ENCODE results near the gene AP4E1. TPM values are rescaled to one million over a fixed set of nuclear protein-coding genes. Genes with fewer than 3 reads are reported as not detected.

AP4E1 gene
- total and polyA plus RNA-seq, 2 of the 8 experiments (the other 6 are each of a cell fraction or from before 2014, with no cell fraction given): 1.4 to 10.9 TPM

DNA sequence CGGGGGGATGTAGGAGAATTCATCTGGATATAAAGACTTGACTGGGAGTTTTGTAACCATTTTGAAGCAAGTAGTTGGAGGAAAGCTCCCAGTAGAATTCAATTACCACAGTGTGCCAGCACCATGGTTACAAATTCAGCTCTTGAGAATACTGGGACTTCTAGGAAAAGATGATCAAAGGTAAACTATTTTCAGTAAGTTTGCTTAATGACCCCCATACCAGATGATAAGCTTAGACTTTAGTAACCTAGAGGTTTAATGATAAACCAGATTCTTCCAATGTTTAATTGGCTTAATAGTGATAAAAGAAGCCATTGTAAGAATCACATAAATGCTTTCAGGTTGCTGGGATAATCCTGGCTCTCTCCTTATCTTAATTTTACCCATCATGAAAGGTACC is 22.3 kb downstream of the AP4E1 start:
- no peak overlapping the region for H3K18ac ChIP-seq (ENCODE audit: extremely low read depth, low read length)
- no peak for FAIRE-seq
- H2AK5ac ChIP-seq (ENCODE audit: low read depth, low read length): no peak overlapping the region
- H3K9ac ChIP-seq (replicated peaks in 1 of 4; ENCODE audit: extremely low read depth in 1 of 4, low read depth in 3 of 4, low read length in 3 of 4): no peak overlapping the region
- H3K56ac ChIP-seq (replicated peaks; ENCODE audit: insufficient read length, low read depth, low read length): no peak overlapping the region
- no peak overlapping the region for H3K4ac ChIP-seq (replicated peaks; ENCODE audit: insufficient read length, low read depth, low read length)
- no peaks in the 10 kb centered on the region for H3K79me2 ChIP-seq (ENCODE audit: control insufficient read depth in 1 of 2, insufficient read depth in 2 of 2, low read length in 2 of 2)
- no peaks in the 10 kb centered on the region for H3K79me1 ChIP-seq (ENCODE audit: low read depth, low read length)
- ChIA-PET CTCF (ENCODE audit: partially characterized antibody) (interaction anchor here (0.6 to 1.6 kb wide), 3 partner anchors 33 to 544 kb away, joined by 3 to 4 read pairs (median 3); no protein-coding TSS in a partner anchor), POLR2A (ENCODE audit: partially characterized antibody) (no interaction called here)
- no peak overlapping the region for H2BK12ac ChIP-seq (ENCODE audit: low read depth, low read length)
- H3K14ac ChIP-seq (ENCODE audit: insufficient read length): no peak overlapping the region
- H4K5ac ChIP-seq (ENCODE audit: insufficient read length, low read depth, low read length): no peak overlapping the region
- WGBS, 2 experiments (ENCODE audit: extremely low coverage in 1 of 2, insufficient coverage in 1 of 2, insufficient read length in 1 of 2, insufficient replicate concordance in 2 of 2, low coverage in 1 of 2, low lambda C conversion rate in 2 of 2, missing lambda C conversion rate in 1 of 2): 91% methylated on average over 1 of the region's 1 CpG; no CpG with 5 or more reads in 1 of the 2 experiments
- H3K23me2 ChIP-seq (ENCODE audit: low read depth, low read length): no peaks in the 10 kb centered on the region
- H3K4me2 ChIP-seq (ENCODE audit: insufficient read depth in 1 of 2, low read depth in 2 of 2, low read length in 2 of 2): no peak overlapping the region
- H3K36me3 ChIP-seq (ENCODE audit: control insufficient read depth in 2 of 4, insufficient read depth in 4 of 4, low read length in 3 of 4): peaks cover 0 to 20% (median 1%) of the 10 kb centered on the region in 4 experiments; a peak in 4 of 8 replicates
- no peak overlapping the region for H3K4me3 ChIP-seq (ENCODE audit: extremely low read depth in 1 of 4, insufficient read depth in 2 of 4, low read depth in 3 of 4, low read length in 4 of 4)
- no peaks in the 10 kb centered on the region for H3K9me3 ChIP-seq (ENCODE audit: insufficient read depth in 2 of 2, low read depth in 1 of 2, low read length in 1 of 2)
- no peaks in the 10 kb centered on the region for H3K27me3 ChIP-seq (replicated peaks in 1 of 4; ENCODE audit: control insufficient read depth in 3 of 4, extremely low read depth in 1 of 4, insufficient read depth in 3 of 4, low read length in 3 of 4)
- DNase-seq (ENCODE audit: low read depth in 1 of 2, low spot score in 2 of 2): no peak
- no peak overlapping the region for H4K91ac ChIP-seq (replicated peaks; ENCODE audit: insufficient read length, low read length)
- H2AFZ ChIP-seq (ENCODE audit: low read length): no peak overlapping the region
- no peak overlapping the region for H4K8ac ChIP-seq (ENCODE audit: extremely low read depth, insufficient read depth, low read length)
- H3K23ac ChIP-seq (ENCODE audit: insufficient read length): no peak overlapping the region
- no peaks in the 10 kb centered on the region for H3K4me1 ChIP-seq (replicated peaks in 1 of 4; ENCODE audit: control insufficient read depth in 3 of 4, insufficient read depth in 4 of 4, low read length in 3 of 4)
- no peak overlapping the region for H2BK15ac ChIP-seq (ENCODE audit: low read length)
- no peak overlapping the region for H3K27ac ChIP-seq (ENCODE audit: low read depth, low read length)
- H2BK20ac ChIP-seq (ENCODE audit: low read length): no peak overlapping the region
- no peak overlapping the region for H2BK5ac ChIP-seq (ENCODE audit: low read depth, low read length)
- no peaks in the 10 kb centered on the region for H4K20me1 ChIP-seq (replicated peaks in 1 of 2; ENCODE audit: control insufficient read depth in 1 of 2, insufficient read depth in 2 of 2, low read length in 2 of 2)
- H2BK120ac ChIP-seq (replicated peaks; ENCODE audit: low read depth, low read length): no peak overlapping the region
- TF ChIP-seq TCF12 (IDR thresholded peaks at IDR 0.05; ENCODE audit: low read depth, low read length) (no peak), TEAD4 (IDR thresholded peaks at IDR 0.05; ENCODE audit: low read depth, low read length) (no peak), POU5F1 (IDR thresholded peaks at IDR 0.05; ENCODE audit: low read depth, low read length) (no peak), SRF (IDR thresholded peaks at IDR 0.05; ENCODE audit: low read depth, low read length) (no peak), GTF2F1 (IDR thresholded peaks at IDR 0.05; ENCODE audit: borderline replicate concordance, low read depth, low read length) (no peak), ASH2L (IDR thresholded peaks at IDR 0.05; ENCODE audit: low read length) (no peak), RBBP5 (IDR thresholded peaks at IDR 0.05; ENCODE audit: borderline replicate concordance, low read depth, low read length) (no peak), SUZ12 (IDR thresholded peaks at IDR 0.05; ENCODE audit: low read length) (no peak), EP300 (IDR thresholded peaks at IDR 0.05; ENCODE audit: borderline replicate concordance in 1 of 2, low read depth in 2 of 2, low read length in 2 of 2) (no peak), TAF1 (IDR thresholded peaks at IDR 0.05; ENCODE audit: low read depth, low read length) (no peak), NRF1 (IDR thresholded peaks at IDR 0.05; ENCODE audit: low read depth, low read length) (no peak)
